Activated CD4-positive, alpha-beta T cell treated with anti-CD3 and anti-CD28 coated beads, Interleukin-2, amount 10 ng/mL, durations not matched to agents 7 days and 5 days (primary cell): ENCODE results near the gene UBL3. TPM values are rescaled to one million over a fixed set of nuclear protein-coding genes. Genes with fewer than 3 reads are reported as not detected.

Experiments
- CTCF ChIA-PET: fragments of 350-600 bp; sonication (Branson Sonifier 250); formaldehyde crosslinking; loops from one replicate; lab custom pipeline; 2021; ENCODE audit warnings: antibody characterized with exemption; lab: Charles Lee
- POLR2A ChIA-PET: fragments of 350-600 bp; sonication (Branson Sonifier 250); formaldehyde crosslinking; loops from one replicate; lab custom pipeline; 2021; ENCODE audit warnings: antibody characterized with exemption; lab: Charles Lee
- DNase-seq: peaks from one replicate; pipeline ENCODE4 v3.0.0-alpha.2; 2020
- H3K27ac Mint-ChIP-seq: one replicate; pipeline ENCODE4 v1.8.0; 2021; ENCODE audit warnings: mild to moderate bottlenecking, moderate library complexity, mixed read lengths
- H3K27me3 Mint-ChIP-seq: one replicate; pipeline ENCODE4 v1.8.0; 2021; ENCODE audit warnings: mixed read lengths
- H3K36me3 Mint-ChIP-seq: one replicate; pipeline ENCODE4 v1.8.0; 2021; ENCODE audit warnings: low read depth, mixed read lengths
- H3K4me1 Mint-ChIP-seq: one replicate; pipeline ENCODE4 v1.8.0; 2021; ENCODE audit warnings: mixed read lengths
- H3K4me3 Mint-ChIP-seq: one replicate; pipeline ENCODE4 v1.8.0; 2021; ENCODE audit warnings: mild to moderate bottlenecking, moderate library complexity, mixed read lengths
- H3K9me3 Mint-ChIP-seq: one replicate; pipeline ENCODE4 v1.8.0; 2021; ENCODE audit warnings: mixed read lengths
- total RNA-seq, 2 experiments: library from RNA; stranded (reverse); gene quantifications; one replicate each; pipeline ENCODE4 v1.2.3, GENCODE V29; 2021

Gene UBL3
- total RNA-seq, 2 experiments from 2014 or later = 14.5 to 16.1 TPM

- ChIA-PET CTCF (interaction anchor here (0.9 to 1.5 kb wide), 2 partner anchors 351 to 369 kb away, joined by 3 read pairs; no protein-coding TSS in a partner anchor), POLR2A (no interaction called here)
- Mint-ChIP-seq H3K4me3 (peak overlapping the region; percentile 31), H3K36me3 (peaks cover 18% of the 10 kb centered on the region), H3K27me3 (no peaks in the 10 kb centered on the region), H3K4me1 (peaks cover 41% of the 10 kb centered on the region), H3K27ac (peak overlapping the region; percentile 87), H3K9me3 (peaks cover 8% of the 10 kb centered on the region)
- DNase-seq = peak; percentile 36
Measured at GRCh38 chr13:29763436-29764180, 86.8 kb downstream of the UBL3 start.

GRCh38 chr13:29761815-29762214 lies 88.6 kb downstream of the UBL3 start:
- Mint-ChIP-seq H3K27me3 (no peaks in the 10 kb centered on the region), H3K36me3 (peaks cover 14% of the 10 kb centered on the region), H3K4me1 (peaks cover 44% of the 10 kb centered on the region), H3K27ac (no peak overlapping the region), H3K9me3 (peaks cover 8% of the 10 kb centered on the region), H3K4me3 (no peak overlapping the region)
- ChIA-PET CTCF (interaction anchor here (1.2 to 1.9 kb wide), 2 partner anchors 10 to 33 kb away, joined by 3 to 5 read pairs; no protein-coding TSS in a partner anchor), POLR2A (no interaction called here)
- no peak for DNase-seq

- Mint-ChIP-seq H3K36me3 (peaks cover 12% of the 10 kb centered on the region), H3K9me3 (peaks cover 8% of the 10 kb centered on the region), H3K27ac (no peak overlapping the region), H3K4me3 (no peak overlapping the region), H3K4me1 (peaks cover 44% of the 10 kb centered on the region), H3K27me3 (no peaks in the 10 kb centered on the region)
- ChIA-PET CTCF (interaction anchor here (1.2 to 1.9 kb wide), 2 partner anchors 10 to 32 kb away, joined by 3 to 5 read pairs; no protein-coding TSS in a partner anchor), POLR2A (no interaction called here)
- DNase-seq = no peak
Measured at GRCh38 chr13:29761160-29761559, 89.3 kb downstream of the UBL3 start.

GRCh38 chr13:29760544-29760943 lies 89.9 kb downstream of the UBL3 start:
- Mint-ChIP-seq H3K9me3 (peaks cover 8% of the 10 kb centered on the region), H3K27me3 (no peaks in the 10 kb centered on the region), H3K4me1 (peaks cover 44% of the 10 kb centered on the region), H3K4me3 (no peak overlapping the region), H3K27ac (no peak overlapping the region), H3K36me3 (peaks cover 12% of the 10 kb centered on the region)
- CTCF ChIA-PET = no interaction called here
- DNase-seq = no peak
- POLR2A ChIA-PET = no interaction called here

GRCh38 chr13:29758531-29759114 lies 91.8 kb downstream of the UBL3 start:
- Mint-ChIP-seq H3K9me3 (peaks cover 8% of the 10 kb centered on the region), H3K4me1 (peaks cover 33% of the 10 kb centered on the region), H3K27me3 (peaks cover 1% of the 10 kb centered on the region), H3K36me3 (peaks cover 9% of the 10 kb centered on the region), H3K27ac (peak overlapping the region; percentile 2), H3K4me3 (no peak overlapping the region)
- DNase-seq = peak; percentile 40
- ChIA-PET CTCF (no interaction called here), POLR2A (no interaction called here)

GRCh38 chr13:29756506-29756905 lies 93.9 kb downstream of the UBL3 start:
- Mint-ChIP-seq H3K27ac (no peak overlapping the region), H3K27me3 (peaks cover 13% of the 10 kb centered on the region)
- CTCF ChIA-PET = interaction anchor here (1.2 to 1.5 kb wide), 3 partner anchors 12 to 177 kb away, joined by 3 to 5 read pairs (median 3); no protein-coding TSS in a partner anchor

GRCh38 chr13:29754473-29754806 lies 96.0 kb downstream of the UBL3 start:
- Mint-ChIP-seq H3K9me3 (no peaks in the 10 kb centered on the region), H3K4me1 (peaks cover 11% of the 10 kb centered on the region), H3K36me3 (no peaks in the 10 kb centered on the region), H3K27me3 (peaks cover 14% of the 10 kb centered on the region), H3K4me3 (no peak overlapping the region), H3K27ac (no peak overlapping the region)
- POLR2A ChIA-PET = no interaction called here
- no peak for DNase-seq
- CTCF ChIA-PET = interaction anchor here (0.7 kb wide), 1 partner anchor 29 kb away, joined by 3 read pairs; no protein-coding TSS in a partner anchor

More at GRCh38 chr13:29756506-29756905, 93.9 kb downstream of the UBL3 start:
- Mint-ChIP-seq H3K4me3 (no peak overlapping the region), H3K4me1 (peaks cover 19% of the 10 kb centered on the region), H3K9me3 (peaks cover 8% of the 10 kb centered on the region), H3K36me3 (peaks cover 7% of the 10 kb centered on the region)
- no peak for DNase-seq
- POLR2A ChIA-PET = no interaction called here

- CTCF ChIA-PET = interaction anchor here (0.6 kb wide), 1 partner anchor 118 kb away, joined by 3 read pairs; no protein-coding TSS in a partner anchor
- H3K27ac Mint-ChIP-seq = no peak overlapping the region
Measured at GRCh38 chr13:29753618-29754472, 96.6 kb downstream of the UBL3 start.

GRCh38 chr13:29752175-29752574 lies 98.2 kb downstream of the UBL3 start:
- Mint-ChIP-seq H3K9me3 (no peaks in the 10 kb centered on the region), H3K27me3 (peaks cover 15% of the 10 kb centered on the region), H3K27ac (no peak overlapping the region), H3K36me3 (no peaks in the 10 kb centered on the region), H3K4me1 (no peaks in the 10 kb centered on the region), H3K4me3 (no peak overlapping the region)
- ChIA-PET POLR2A (interaction anchor here (0.7 kb wide), 1 partner anchor 157 kb away, joined by 3 read pairs; no protein-coding TSS in a partner anchor), CTCF (no interaction called here)
- DNase-seq = no peak

More at GRCh38 chr13:29753618-29754472, 96.6 kb downstream of the UBL3 start:
- Mint-ChIP-seq H3K9me3 (no peaks in the 10 kb centered on the region), H3K4me3 (no peak overlapping the region), H3K4me1 (peaks cover 5% of the 10 kb centered on the region), H3K36me3 (no peaks in the 10 kb centered on the region), H3K27me3 (peaks cover 14% of the 10 kb centered on the region)
- DNase-seq = no peak
- POLR2A ChIA-PET = no interaction called here

- H3K4me3 Mint-ChIP-seq = no peak overlapping the region
- DNase-seq = no peak
Measured at GRCh38 chr13:29750183-29750530, 100.3 kb downstream of the UBL3 start.

GRCh38 chr13:29749401-29750182 lies 100.8 kb downstream of the UBL3 start:
- ChIA-PET POLR2A (no interaction called here), CTCF (interaction anchor here (0.5 kb wide), 1 partner anchor 1345 kb away, joined by 4 read pairs; no protein-coding TSS in a partner anchor)
- DNase-seq = no peak

More at GRCh38 chr13:29750183-29750530, 100.3 kb downstream of the UBL3 start:
- CTCF ChIA-PET = interaction anchor here (1.0 kb wide), 1 partner anchor 9 kb away, joined by 3 read pairs; no protein-coding TSS in a partner anchor
- H3K27me3 Mint-ChIP-seq = peaks cover 24% of the 10 kb centered on the region
- POLR2A ChIA-PET = no interaction called here
- H3K4me1 Mint-ChIP-seq = no peaks in the 10 kb centered on the region
- H3K9me3 Mint-ChIP-seq = no peaks in the 10 kb centered on the region
- no peaks in the 10 kb centered on the region for H3K36me3 Mint-ChIP-seq
- no peak overlapping the region for H3K27ac Mint-ChIP-seq

GRCh38 chr13:29748097-29748496 lies 102.3 kb downstream of the UBL3 start:
- Mint-ChIP-seq H3K4me1 (no peaks in the 10 kb centered on the region), H3K9me3 (no peaks in the 10 kb centered on the region), H3K27me3 (peaks cover 24% of the 10 kb centered on the region), H3K4me3 (no peak overlapping the region), H3K36me3 (no peaks in the 10 kb centered on the region), H3K27ac (no peak overlapping the region)
- CTCF ChIA-PET = no interaction called here
- no peak for DNase-seq
- POLR2A ChIA-PET = no interaction called here

More at GRCh38 chr13:29749401-29750182, 100.8 kb downstream of the UBL3 start:
- peaks cover 27% of the 10 kb centered on the region for H3K27me3 Mint-ChIP-seq
- no peak overlapping the region for H3K4me3 Mint-ChIP-seq
- H3K9me3 Mint-ChIP-seq = no peaks in the 10 kb centered on the region
- H3K36me3 Mint-ChIP-seq = no peaks in the 10 kb centered on the region
- no peak overlapping the region for H3K27ac Mint-ChIP-seq
- no peaks in the 10 kb centered on the region for H3K4me1 Mint-ChIP-seq
